ENCODE results near the gene TIE1. TPM values are rescaled to one million over a fixed set of nuclear protein-coding genes. Genes with fewer than 3 reads are reported as not detected.

TIE1 gene
- total and polyA plus RNA-seq, 2 of the 13 experiments (the other 11 are each of a cell fraction or from before 2014, with no cell fraction given), result 0.58 to 0.84 TPM

- TF ChIP-seq, protein P1, sequence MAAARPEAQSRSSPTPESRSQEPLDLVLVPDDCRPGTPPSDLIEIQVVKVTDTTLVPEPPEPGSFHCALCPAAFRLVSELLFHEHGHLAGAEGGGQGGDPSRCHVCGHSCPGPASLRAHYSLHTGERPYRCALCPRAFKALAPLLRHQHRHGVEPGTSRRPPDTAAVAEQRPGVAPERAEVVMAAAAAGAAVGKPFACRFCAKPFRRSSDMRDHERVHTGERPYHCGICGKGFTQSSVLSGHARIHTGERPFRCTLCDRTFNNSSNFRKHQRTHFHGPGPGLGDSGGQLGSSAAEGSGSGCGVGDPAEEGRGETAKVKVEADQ (CRISPR knock-in tag; IDR thresholded peaks at IDR 0.05; ENCODE audit: borderline replicate concordance), result peak; percentile 93; the same call in 1 of the 2 replicates
- no peak for TF ChIP-seq ZNF577 (CRISPR knock-in tag; IDR thresholded peaks at IDR 0.05; ENCODE audit: borderline replicate concordance, low read depth)
- TF ChIP-seq KMT2B (CRISPR knock-in tag; IDR thresholded peaks at IDR 0.05), result peak; percentile 74
- TF ChIP-seq REL (CRISPR knock-in tag; conservative IDR thresholded peaks at IDR 0.05), result peak; percentile 91
- peak; percentile 87 for TF ChIP-seq ZNF547 (CRISPR knock-in tag; IDR thresholded peaks at IDR 0.05)
- TF ChIP-seq MEF2D (CRISPR knock-in tag; IDR thresholded peaks at IDR 0.05), result no peak
- TF ChIP-seq CEBPG (CRISPR knock-in tag; IDR thresholded peaks at IDR 0.05), result peak; percentile 37; the same call in 1 of the 2 replicates
- peak; percentile 90; the same call in 1 of the 2 replicates for TF ChIP-seq ZNF772 (CRISPR knock-in tag; IDR thresholded peaks at IDR 0.05)
- TF ChIP-seq, protein P2, sequence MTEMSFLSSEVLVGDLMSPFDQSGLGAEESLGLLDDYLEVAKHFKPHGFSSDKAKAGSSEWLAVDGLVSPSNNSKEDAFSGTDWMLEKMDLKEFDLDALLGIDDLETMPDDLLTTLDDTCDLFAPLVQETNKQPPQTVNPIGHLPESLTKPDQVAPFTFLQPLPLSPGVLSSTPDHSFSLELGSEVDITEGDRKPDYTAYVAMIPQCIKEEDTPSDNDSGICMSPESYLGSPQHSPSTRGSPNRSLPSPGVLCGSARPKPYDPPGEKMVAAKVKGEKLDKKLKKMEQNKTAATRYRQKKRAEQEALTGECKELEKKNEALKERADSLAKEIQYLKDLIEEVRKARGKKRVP (CRISPR knock-in tag; IDR thresholded peaks at IDR 0.05), result peak in 1 of 2 experiments; percentile 72; a peak in 1 of 4 replicates
- TF ChIP-seq, protein P3, sequence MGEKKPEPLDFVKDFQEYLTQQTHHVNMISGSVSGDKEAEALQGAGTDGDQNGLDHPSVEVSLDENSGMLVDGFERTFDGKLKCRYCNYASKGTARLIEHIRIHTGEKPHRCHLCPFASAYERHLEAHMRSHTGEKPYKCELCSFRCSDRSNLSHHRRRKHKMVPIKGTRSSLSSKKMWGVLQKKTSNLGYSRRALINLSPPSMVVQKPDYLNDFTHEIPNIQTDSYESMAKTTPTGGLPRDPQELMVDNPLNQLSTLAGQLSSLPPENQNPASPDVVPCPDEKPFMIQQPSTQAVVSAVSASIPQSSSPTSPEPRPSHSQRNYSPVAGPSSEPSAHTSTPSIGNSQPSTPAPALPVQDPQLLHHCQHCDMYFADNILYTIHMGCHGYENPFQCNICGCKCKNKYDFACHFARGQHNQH (CRISPR knock-in tag; IDR thresholded peaks at IDR 0.05), result peak; percentile 83
- no peak; the same call in 1 of the 2 replicates for TF ChIP-seq ZNF12 (CRISPR knock-in tag; IDR thresholded peaks at IDR 0.05)
- TF ChIP-seq, protein P4, sequence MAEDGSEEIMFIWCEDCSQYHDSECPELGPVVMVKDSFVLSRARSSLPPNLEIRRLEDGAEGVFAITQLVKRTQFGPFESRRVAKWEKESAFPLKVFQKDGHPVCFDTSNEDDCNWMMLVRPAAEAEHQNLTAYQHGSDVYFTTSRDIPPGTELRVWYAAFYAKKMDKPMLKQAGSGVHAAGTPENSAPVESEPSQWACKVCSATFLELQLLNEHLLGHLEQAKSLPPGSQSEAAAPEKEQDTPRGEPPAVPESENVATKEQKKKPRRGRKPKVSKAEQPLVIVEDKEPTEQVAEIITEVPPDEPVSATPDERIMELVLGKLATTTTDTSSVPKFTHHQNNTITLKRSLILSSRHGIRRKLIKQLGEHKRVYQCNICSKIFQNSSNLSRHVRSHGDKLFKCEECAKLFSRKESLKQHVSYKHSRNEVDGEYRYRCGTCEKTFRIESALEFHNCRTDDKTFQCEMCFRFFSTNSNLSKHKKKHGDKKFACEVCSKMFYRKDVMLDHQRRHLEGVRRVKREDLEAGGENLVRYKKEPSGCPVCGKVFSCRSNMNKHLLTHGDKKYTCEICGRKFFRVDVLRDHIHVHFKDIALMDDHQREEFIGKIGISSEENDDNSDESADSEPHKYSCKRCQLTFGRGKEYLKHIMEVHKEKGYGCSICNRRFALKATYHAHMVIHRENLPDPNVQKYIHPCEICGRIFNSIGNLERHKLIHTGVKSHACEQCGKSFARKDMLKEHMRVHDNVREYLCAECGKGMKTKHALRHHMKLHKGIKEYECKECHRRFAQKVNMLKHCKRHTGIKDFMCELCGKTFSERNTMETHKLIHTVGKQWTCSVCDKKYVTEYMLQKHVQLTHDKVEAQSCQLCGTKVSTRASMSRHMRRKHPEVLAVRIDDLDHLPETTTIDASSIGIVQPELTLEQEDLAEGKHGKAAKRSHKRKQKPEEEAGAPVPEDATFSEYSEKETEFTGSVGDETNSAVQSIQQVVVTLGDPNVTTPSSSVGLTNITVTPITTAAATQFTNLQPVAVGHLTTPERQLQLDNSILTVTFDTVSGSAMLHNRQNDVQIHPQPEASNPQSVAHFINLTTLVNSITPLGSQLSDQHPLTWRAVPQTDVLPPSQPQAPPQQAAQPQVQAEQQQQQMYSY (CRISPR knock-in tag; IDR thresholded peaks at IDR 0.05), result peak; percentile 25; the same call in 1 of the 2 replicates
- peak; percentile 33; the same call in 1 of the 2 replicates for TF ChIP-seq RARA (CRISPR knock-in tag; IDR thresholded peaks at IDR 0.05)
- no peak for TF ChIP-seq PHB2 (IDR thresholded peaks at IDR 0.05; ENCODE audit: partially characterized antibody)
- TF ChIP-seq CBX2 (IDR thresholded peaks at IDR 0.05; ENCODE audit: low read depth, low read length), result no peak
- TF ChIP-seq CBX2 (CRISPR knock-in tag; IDR thresholded peaks at IDR 0.05; ENCODE audit: low read depth), result no peak
- TF ChIP-seq CREBL2 (CRISPR knock-in tag; IDR thresholded peaks at IDR 0.05; ENCODE audit: borderline replicate concordance), result peak; percentile 70; the same call in 1 of the 2 replicates
- TF ChIP-seq ZNF580 (CRISPR knock-in tag; IDR thresholded peaks at IDR 0.05; ENCODE audit: borderline replicate concordance, low read depth), result peak; percentile 94; the same call in 1 of the 2 replicates
Observed at GRCh38 chr1:43367904-43368645, 67.3 kb downstream of the TIE1 start, which contains the start of gene ELOVL1 (continued).

Data from HepG2 (cell line).